Ramos (cell line): ENCODE measurements around the gene TMEM126B.
"Not testable (repeated sequence)": the region's sequence is repeated elsewhere in the genome, so short reads cannot be mapped to it uniquely, and the experiment has no call there.

Experiments
- in situ Hi-C: fragments of 300-500 bp; cut with MboI; formaldehyde crosslinking; loops from one replicate; pipeline ENCODE4 v1.14.3; 2022; ENCODE audit warnings: low sequenced_read_pairs; ENCODE audit not compliant: unreplicated experiment

TMEM126B gene

GRCh38 chr11:85627998-85628770 lies at the start of gene TMEM126B:
Gene TMEM126B, plus strand, starts transcription at chr11:85628593. Its CDS starts 15 bp downstream, at chr11:85628608.
- in situ Hi-C loops: no loop called here

- in situ Hi-C loops: loop anchor here (25.0 kb wide), 1 partner anchor 1020 kb away; no protein-coding TSS in a partner anchor
Measured at GRCh38 chr11:85582111-85582510, 46.3 kb upstream of the TMEM126B start.

GRCh38 chr11:85589373-85589772 lies 39.0 kb upstream of the TMEM126B start:
- in situ Hi-C loops: loop anchor here (25.0 kb wide), 1 partner anchor 1027 kb away; no protein-coding TSS in a partner anchor

GRCh38 chr11:85590848-85591483 lies 37.4 kb upstream of the TMEM126B start:
- in situ Hi-C loops: loop anchor here (25.0 kb wide), 1 partner anchor 1029 kb away; no protein-coding TSS in a partner anchor

- in situ Hi-C loops: loop anchor here (25.0 kb wide), 1 partner anchor 1033 kb away; no protein-coding TSS in a partner anchor
Measured at GRCh38 chr11:85595285-85595884, 33.0 kb upstream of the TMEM126B start.

- in situ Hi-C loops: loop anchor here (25.0 kb wide), 1 partner anchor 1035 kb away; no protein-coding TSS in a partner anchor
Measured at GRCh38 chr11:85596886-85597285, 31.5 kb upstream of the TMEM126B start.

GRCh38 chr11:85599083-85599482 lies 29.3 kb upstream of the TMEM126B start:
- in situ Hi-C loops: loop anchor here (25.0 kb wide), 1 partner anchor 1037 kb away; no protein-coding TSS in a partner anchor

GRCh38 chr11:85602526-85603213 lies 25.7 kb upstream of the TMEM126B start:
- in situ Hi-C loops: no loop called here

- in situ Hi-C loops: no loop called here
Measured at GRCh38 chr11:85603220-85603619, 25.2 kb upstream of the TMEM126B start.

GRCh38 chr11:85606237-85606636 lies 22.2 kb upstream of the TMEM126B start:
- in situ Hi-C loops: not testable (repeated sequence)

GRCh38 chr11:85608621-85609020 lies 19.8 kb upstream of the TMEM126B start:
- in situ Hi-C loops: not testable (repeated sequence)

- in situ Hi-C loops: not testable (repeated sequence)
Measured at GRCh38 chr11:85609286-85609685, 19.1 kb upstream of the TMEM126B start.

- in situ Hi-C loops: not testable (repeated sequence)
Measured at GRCh38 chr11:85611643-85612042, 16.8 kb upstream of the TMEM126B start.

GRCh38 chr11:85619499-85619898 lies 8.9 kb upstream of the TMEM126B start:
- in situ Hi-C loops: no loop called here

- in situ Hi-C loops: no loop called here
Measured at GRCh38 chr11:85620256-85620655, 8.1 kb upstream of the TMEM126B start.

- in situ Hi-C loops: no loop called here
Measured at GRCh38 chr11:85626496-85626895, 1.9 kb upstream of the TMEM126B start.

- in situ Hi-C loops: no loop called here
Measured at GRCh38 chr11:85627332-85627997, 928 bp upstream of the TMEM126B start, which contains the start of gene DLG2. Gene DLG2, minus strand, starts transcription at chr11:85627344.

- in situ Hi-C loops: no loop called here
Measured at GRCh38 chr11:85628771-85629341, 463 bp downstream of the TMEM126B start.

- in situ Hi-C loops: no loop called here
Measured at GRCh38 chr11:85634747-85635146, 6.4 kb downstream of the TMEM126B start.
